Measurements from ENCODE around the gene ASB8.

ASB8 gene

GRCh38 chr12:48157018-48157888, at the start of gene ASB8:
Gene ASB8, minus strand, starts transcription at chr12:48157515. Its CDS starts 4,019 bp downstream, at chr12:48153496.
- peak; percentile 99 for DNase-seq

- no peak for DNase-seq
Measured at GRCh38 chr12:48203192-48203591, 45.9 kb upstream of the ASB8 start, which contains the start of gene OR10AD1. Gene OR10AD1, minus strand, starts transcription at chr12:48203292. Its CDS starts 0 bp downstream, at chr12:48203292.

- DNase-seq: no peak
Measured at GRCh38 chr12:48202766-48203165, 45.5 kb upstream of the ASB8 start.

GRCh38 chr12:48201516-48201915, 44.2 kb upstream of the ASB8 start:
- no peak for DNase-seq

GRCh38 chr12:48201091-48201490, 43.8 kb upstream of the ASB8 start:
- DNase-seq: no peak

GRCh38 chr12:48199774-48200221, 42.5 kb upstream of the ASB8 start:
- DNase-seq: peak; percentile 65

- no peak for DNase-seq
Measured at GRCh38 chr12:48198985-48199384, 41.7 kb upstream of the ASB8 start.

- no peak for DNase-seq
Measured at GRCh38 chr12:48198672-48198971, 41.3 kb upstream of the ASB8 start.

- DNase-seq: peak; percentile 95
Measured at GRCh38 chr12:48197971-48198671, 40.8 kb upstream of the ASB8 start.

GRCh38 chr12:48197549-48197970, 40.2 kb upstream of the ASB8 start:
- peak; percentile 58 for DNase-seq

- no peak for DNase-seq
Measured at GRCh38 chr12:48194799-48195201, 37.5 kb upstream of the ASB8 start.

GRCh38 chr12:48193623-48194022, 36.3 kb upstream of the ASB8 start:
- no peak for DNase-seq

GRCh38 chr12:48192861-48193260, 35.5 kb upstream of the ASB8 start:
- DNase-seq: no peak

- no peak for DNase-seq
Measured at GRCh38 chr12:48191096-48191495, 33.8 kb upstream of the ASB8 start.

- peak; percentile 81 for DNase-seq
Measured at GRCh38 chr12:48189331-48190125, 32.2 kb upstream of the ASB8 start.

GRCh38 chr12:48187916-48188695, 30.8 kb upstream of the ASB8 start:
- DNase-seq: no peak

GRCh38 chr12:48185181-48185919, 28.0 kb upstream of the ASB8 start:
- no peak for DNase-seq

GRCh38 chr12:48184549-48184922, 27.2 kb upstream of the ASB8 start:
- DNase-seq: no peak

GRCh38 chr12:48183876-48184548, 26.7 kb upstream of the ASB8 start:
- DNase-seq: peak; percentile 34

- DNase-seq: peak; percentile 89
Measured at GRCh38 chr12:48183091-48183875, 26.0 kb upstream of the ASB8 start, which contains the start of gene CCDC184. Gene CCDC184, plus strand, starts transcription at chr12:48183644. Its CDS starts 479 bp downstream, at chr12:48184123.

Data from CD4-positive, alpha-beta T cell treated with Interleukin-21 for 1 hour (primary cell).